Skeletal muscle cell (primary cell): ENCODE data around the gene ERI3.

Experiments used
- DNase-seq: peaks from one replicate; pipeline ENCODE4 v3.0.0-alpha.2; 2010; ENCODE audit warnings: low read depth
- H3K4me3 ChIP-seq: 2 replicates; pipeline ENCODE4 v1.5.1; 2011; ENCODE audit warnings: low read depth, mild to moderate bottlenecking, control low read depth, low read length, moderate library complexity

The ERI3 gene

DNA sequence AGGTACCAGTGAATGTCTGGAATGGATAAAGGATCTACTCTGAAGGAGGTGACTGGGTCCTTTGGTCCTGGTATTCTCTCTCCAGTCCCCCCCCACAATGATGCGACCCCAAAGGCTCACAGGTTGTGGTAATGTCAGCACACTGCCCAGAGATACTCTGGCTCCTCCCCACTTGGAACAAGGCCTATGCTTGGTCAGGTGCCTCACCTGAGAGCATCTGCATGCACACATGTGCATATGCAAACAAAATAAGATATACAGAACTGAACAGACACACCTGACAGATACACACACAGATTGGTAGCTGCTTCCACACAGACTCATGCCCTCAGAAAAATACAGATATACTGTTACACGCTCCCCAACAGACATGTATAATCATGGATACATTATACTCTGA, 108.3 kb downstream of the ERI3 start:
- H3K4me3 ChIP-seq: no peak overlapping the region
- DNase-seq: no peak

DNA sequence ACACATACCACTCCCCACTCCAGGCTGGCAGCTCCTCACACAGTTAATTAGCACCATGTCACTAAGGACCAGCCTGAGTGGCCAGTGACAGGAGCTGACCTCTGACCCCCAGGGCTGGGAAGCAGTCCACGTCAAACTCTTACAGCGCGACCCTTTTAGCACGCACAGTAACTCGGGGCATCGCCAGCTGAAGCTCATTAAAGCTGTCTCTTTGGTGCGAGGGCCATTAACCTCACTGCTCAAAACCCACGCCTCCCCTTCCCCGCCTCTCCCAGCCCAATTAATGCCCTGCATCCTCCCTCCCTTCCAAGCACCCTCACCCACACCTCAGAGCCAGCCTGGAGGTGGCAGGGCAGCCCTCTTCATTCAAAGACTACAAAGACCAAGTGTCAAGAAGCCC, 110.1 kb downstream of the ERI3 start:
- no peak overlapping the region for H3K4me3 ChIP-seq
- DNase-seq: no peak

DNA sequence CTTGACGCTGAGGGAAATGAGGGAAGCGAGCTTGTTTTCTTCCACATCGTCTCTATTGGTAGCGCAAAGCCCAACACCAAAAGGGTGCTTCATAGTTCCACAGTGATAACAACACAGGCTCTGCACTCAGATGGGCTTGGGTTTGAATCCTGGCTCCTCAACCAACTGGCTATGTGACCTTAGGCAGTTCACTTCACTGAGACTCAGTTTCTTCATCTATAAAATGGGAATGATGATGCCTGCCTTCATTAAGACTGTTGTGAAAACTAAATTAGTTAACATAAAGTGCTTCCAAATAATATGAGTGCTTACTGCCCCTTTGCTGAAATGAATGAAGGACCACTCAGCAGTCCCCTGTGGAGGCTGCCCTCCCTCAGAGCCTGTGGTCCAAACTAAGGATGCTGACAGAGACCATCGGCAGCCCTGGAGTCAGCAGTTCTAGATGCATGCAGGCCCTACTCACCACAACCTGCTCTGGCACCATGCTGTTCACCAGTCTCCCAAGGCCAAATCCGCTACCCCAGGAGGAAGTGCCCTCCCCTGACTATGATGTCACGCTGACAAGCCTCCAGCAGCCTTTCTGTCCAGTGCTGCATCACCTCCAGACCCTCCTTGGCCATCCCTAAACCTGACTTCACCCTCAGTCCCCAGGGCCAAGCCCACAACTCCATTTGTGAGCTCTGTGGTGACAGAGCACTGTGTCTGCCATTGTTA, 111.1 kb downstream of the ERI3 start:
- no peak overlapping the region for H3K4me3 ChIP-seq
- DNase-seq: no peak

DNA sequence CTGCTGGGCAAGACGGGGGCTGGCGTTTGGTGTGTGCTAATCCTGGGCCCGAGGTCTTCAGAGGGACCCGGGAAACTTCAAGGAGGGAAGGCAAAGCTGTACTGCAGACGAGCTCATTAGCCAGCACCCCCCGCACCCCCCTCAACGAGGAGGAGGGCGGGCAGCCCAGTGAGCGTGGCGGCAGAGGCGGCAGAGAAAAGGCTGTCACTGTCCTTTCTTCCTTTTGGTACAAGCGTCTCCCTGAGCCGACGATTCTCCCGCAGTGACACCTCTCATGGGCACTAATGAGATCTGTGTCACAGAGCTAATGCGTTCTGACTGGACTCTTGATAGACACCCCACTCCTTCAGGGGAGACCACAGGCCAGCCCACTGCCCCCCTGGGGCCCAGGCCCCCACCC, 112.3 kb downstream of the ERI3 start:
- no peak overlapping the region for H3K4me3 ChIP-seq
- no peak for DNase-seq

- DNase-seq: no peak
- no peak overlapping the region for H3K4me3 ChIP-seq
Measured at GRCh38 chr1:44240802-44241671, 114.0 kb downstream of the ERI3 start.

DNA sequence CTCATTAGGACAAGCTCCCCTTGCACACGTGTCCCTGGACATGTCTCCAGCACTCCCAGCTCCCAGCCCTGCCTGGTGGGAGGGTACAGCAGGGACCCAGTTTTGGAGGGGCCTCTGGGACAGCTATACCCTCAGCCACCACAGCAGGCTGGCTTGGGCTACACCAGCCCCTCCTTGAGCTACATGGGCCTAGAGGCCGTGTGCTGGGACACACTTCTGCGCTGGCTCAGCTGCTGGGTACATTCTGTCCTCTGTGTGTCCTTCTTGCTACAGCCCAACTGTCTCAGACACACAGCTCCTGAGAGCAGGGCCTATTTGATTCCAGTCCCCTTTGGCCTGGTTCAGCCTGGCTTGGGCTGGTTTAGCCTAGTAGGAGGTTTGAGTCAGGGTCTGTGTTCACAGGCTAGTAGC, 115.1 kb downstream of the ERI3 start:
- H3K4me3 ChIP-seq: no peak overlapping the region
- no peak for DNase-seq

GRCh38 chr1:44239331-44239960, 115.6 kb downstream of the ERI3 start:
- DNase-seq: no peak
- no peak overlapping the region for H3K4me3 ChIP-seq

GRCh38 chr1:44238660-44239059, 116.4 kb downstream of the ERI3 start:
- no peak for DNase-seq
- no peak overlapping the region for H3K4me3 ChIP-seq

DNA sequence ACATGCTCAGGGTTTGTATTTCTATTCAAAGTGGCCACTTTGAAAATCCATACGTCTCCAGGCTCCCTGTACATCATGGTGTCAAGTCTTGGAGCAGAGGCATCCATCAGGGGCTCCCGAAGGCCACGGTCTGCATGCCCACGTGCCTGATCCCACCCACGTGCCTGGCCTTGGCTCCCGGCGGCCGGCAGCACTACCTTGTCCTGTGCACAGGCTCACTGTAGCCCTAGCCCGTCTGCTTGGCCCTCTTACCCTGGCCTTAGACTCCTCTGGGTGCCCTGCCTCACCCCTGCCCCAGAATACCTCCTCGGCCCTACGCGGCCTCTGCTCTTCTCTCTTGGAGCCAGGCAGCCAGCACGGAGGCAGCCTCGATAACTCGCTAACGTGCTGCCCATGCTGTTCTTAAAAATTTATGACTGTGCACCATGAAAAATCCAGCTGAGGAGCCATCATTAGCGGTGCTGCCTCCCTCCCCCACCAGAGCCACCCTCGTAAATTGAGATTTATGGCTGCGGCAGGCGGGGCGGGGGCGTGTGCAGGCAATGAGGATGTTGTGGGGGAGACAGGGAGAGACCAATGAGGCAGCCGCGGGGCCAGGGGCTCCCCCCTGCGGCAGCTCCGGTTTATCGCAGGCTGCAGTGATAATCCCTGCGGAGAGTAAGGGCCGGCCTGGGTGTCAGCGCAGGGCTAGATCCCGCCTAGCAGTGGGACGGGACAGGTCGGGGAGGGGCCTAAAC, 117.2 kb downstream of the ERI3 start:
- no peak overlapping the region for H3K4me3 ChIP-seq
- peak; percentile 36 for DNase-seq

DNA sequence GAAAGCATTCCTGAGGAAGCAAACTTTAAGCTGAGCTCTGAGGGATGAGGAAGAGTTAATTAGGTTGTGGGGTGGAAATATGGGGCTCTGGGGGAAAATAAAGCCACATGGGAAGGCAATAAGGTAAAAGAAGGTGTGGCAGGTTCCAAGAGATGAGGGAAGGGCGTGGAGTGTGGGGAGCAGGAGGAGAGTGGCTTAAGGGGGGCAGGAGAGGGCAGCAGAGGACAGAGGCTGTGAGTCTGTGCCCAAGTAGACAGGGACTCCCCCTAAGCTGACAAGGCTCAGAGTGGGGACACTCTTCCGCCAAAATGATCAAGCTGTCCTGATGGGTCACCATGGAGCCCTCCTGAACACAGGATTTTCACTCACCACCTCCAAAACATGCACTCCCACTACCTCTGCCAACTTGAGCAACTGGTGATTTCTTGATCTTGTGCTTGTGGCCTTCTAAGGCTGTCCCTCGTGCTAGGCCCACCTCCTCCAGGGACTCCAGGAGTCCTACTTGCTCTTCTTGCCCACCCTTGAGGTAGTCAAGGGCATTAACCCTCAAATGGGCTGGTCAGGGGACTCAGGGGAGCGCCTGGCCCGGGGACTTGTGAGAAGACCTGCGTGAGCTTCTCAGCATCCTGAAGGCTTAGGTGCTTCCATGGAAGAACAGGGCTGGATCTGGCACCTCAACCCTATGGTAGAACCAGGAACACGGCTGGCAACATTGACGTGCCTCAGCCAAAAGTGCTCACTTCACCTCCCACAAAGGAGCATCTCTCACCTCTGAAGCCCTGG, 118.4 kb downstream of the ERI3 start:
- H3K4me3 ChIP-seq: no peak overlapping the region
- DNase-seq: no peak

DNA sequence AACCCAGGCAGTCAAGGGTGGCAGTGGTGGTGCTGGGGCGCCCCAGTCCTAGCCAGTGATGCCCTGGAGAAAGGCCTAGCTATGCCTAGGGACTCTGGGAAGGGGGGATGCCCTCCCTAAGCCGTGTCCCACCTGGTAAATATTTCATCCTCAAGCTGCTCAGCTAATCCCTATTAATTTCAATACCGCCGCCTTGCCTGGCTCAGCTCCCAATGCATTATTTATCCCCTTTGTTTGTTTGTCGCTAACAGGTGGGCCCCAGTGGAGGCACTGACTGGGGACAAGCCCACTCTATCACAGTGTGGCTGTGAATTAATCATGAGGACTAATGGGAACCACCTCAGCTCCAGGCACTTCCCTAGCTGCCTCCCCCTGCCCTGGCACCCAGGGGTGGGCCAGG, 119.2 kb downstream of the ERI3 start:
- no peak overlapping the region for H3K4me3 ChIP-seq
- DNase-seq: no peak

- no peak for DNase-seq
- no peak overlapping the region for H3K4me3 ChIP-seq
Measured at GRCh38 chr1:44233593-44233992, 121.5 kb downstream of the ERI3 start.

DNA sequence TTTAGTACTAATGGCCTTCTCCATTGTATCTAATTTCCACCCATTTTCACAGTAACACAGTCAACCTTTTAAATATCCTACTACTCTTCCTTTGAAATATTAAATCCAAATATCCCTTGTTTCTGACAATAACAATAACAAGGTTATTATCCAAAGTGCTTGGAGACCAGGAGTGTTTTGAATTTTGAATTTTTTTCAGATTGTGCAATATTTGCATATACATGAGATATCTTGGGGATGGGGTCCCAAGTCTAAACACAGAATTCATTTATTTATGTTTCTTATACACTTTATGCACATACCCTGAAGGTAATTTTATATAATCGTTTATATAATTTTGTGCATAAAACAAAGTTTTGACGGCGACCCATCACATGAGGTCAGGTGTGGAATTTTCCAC, 124.3 kb downstream of the ERI3 start:
- no peak for DNase-seq
- no peak overlapping the region for H3K4me3 ChIP-seq

GRCh38 chr1:44229435-44230167, 125.5 kb downstream of the ERI3 start:
- DNase-seq: no peak
- no peak overlapping the region for H3K4me3 ChIP-seq

GRCh38 chr1:44228218-44228617, 126.8 kb downstream of the ERI3 start:
- no peak overlapping the region for H3K4me3 ChIP-seq
- no peak for DNase-seq

- no peak overlapping the region for H3K4me3 ChIP-seq
- no peak for DNase-seq
Measured at GRCh38 chr1:44227211-44227610, 127.8 kb downstream of the ERI3 start.

GRCh38 chr1:44225761-44226160, 129.3 kb downstream of the ERI3 start:
- DNase-seq: no peak
- H3K4me3 ChIP-seq: no peak overlapping the region

GRCh38 chr1:44223187-44223610, 131.9 kb downstream of the ERI3 start:
- H3K4me3 ChIP-seq: no peak overlapping the region
- no peak for DNase-seq
